GM12874 (cell line): ENCODE data around the gene RUNDC3A.

Experiments used
- CTCF ChIP-seq: IDR thresholded peaks from 2 replicates; pipeline ENCODE4 v1.5.1; 2011; ENCODE audit warnings: low read depth, mild to moderate bottlenecking, control low read depth, low read length, moderate library complexity; ENCODE audit not compliant: insufficient read depth

Gene RUNDC3A

DNA sequence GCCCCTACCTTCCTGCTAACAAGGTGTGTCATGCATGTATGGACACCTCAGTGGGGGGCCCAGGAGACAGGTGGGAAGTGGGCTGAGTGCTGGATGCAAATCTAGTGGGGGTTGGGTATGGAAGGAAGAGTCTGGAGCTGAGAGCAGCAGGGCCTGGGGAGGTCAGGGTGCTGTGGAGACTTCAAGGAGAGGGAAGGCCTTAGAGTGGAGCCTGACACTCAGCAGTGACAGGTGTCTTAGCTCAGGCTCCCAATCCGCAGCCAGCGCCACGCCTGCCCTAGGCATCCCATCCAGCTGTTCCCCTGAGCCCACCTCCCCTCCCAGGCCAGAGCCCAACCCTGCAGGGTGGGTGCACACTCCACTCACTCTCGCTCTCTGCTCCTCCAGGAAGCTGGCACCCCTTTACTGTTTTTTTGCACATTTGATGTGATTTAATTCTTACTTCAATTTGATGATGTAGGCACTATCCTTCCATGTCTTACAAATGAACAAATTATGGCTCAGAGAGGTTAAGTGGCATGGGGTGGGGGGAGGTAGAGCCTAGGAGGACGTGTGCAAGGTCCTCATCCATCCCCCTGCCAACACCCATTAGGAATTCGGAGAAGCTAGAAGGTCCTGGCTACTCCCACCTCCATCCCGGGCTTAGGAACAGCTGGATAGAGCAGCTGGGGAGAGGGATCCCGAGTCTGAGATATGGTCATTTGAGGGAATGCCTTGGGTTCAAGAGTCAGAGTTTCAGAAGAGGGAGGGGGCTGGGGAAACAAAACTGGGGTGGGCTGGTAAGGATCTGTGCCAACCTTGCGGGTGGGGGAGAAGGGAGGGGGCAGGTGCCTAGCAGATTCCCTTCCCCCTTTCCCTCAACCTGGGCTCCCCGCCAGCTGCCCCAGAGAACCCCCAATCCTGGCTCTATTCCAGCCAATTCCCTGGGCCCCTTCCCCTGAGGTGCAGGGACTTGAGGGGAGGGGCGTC is 53.2 kb downstream of the RUNDC3A start:
- no peak for TF ChIP-seq CTCF

- no peak for TF ChIP-seq CTCF
Measured at GRCh38 chr17:44362459-44362948, 54.1 kb downstream of the RUNDC3A start.

DNA sequence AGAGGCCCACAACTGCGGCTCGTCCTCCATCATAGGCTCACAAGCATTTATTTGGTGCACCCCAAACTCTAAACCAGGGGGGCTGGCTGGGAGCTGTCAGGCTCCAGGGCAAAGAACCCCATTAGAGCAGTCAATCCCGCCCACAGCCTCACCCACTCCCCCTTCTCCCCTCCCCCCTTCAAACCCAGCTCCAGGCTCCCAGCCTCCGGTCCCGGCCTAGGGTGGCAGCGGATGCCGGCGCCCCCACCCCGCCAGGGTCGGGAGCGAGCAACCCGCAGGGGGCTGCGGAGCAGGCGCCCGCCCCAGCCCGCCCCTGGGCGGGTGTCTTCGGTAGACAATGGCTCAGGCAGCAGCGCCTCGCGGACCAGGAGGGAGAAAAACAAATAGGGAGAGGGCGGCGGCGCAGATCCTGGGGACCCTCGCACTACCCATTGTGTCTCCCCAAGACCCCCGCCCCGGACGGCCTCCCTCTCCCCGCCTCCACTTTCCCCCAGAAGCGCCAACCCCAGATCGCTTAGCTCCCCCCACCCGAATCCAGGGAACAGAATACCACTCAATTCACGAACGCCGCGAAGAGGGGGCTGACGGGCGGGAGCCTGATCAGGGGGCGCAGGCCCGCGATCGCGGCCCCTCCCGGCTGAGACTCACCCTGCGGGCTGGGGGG is 54.7 kb downstream of the RUNDC3A start:
- no peak for TF ChIP-seq CTCF

DNA sequence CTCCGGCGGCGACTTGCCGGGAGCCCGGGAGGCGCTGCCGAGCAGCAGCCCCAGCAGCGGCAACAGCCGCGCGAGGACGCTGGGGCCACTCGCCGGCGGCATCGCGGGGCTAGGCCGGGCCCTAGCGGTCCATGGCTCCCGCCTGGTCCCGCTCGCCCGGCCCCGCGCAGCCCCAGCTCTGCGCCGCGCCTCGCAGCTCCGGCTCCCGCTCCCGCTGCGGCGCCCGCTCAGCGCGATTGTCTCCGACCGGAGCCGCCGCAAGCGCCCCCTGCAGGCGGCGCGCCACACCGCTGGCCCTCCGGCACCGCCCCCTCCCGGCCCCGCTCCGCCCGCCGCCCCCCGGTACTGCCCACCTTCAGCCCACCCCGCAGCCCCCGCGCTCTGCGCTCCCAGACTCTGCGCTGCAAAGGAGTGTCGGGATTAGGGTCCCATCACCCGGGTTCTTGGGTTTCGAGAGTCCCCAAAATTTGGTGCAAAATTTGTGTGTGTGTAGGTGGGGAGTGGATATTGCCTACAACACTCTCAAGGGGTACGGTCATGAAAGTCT is 55.3 kb downstream of the RUNDC3A start, which contains the start of gene FAM171A2:
FAM171A2 (minus strand) TSS at position 241 of the 547 bp plus-strand sequence; CDS start at position 102, 139 bp downstream.
- peak; percentile 83 for TF ChIP-seq CTCF

- no peak for TF ChIP-seq CTCF
Measured at GRCh38 chr17:44367231-44367979, 59.0 kb downstream of the RUNDC3A start.
